HEK293T (cell line): ENCODE results near the gene CPNE8.
A peak's percentile ranks its signal among the peaks of the same experiment; 100 is the strongest.

Experiments used
- CTCF ChIA-PET: fragments of 350-600 bp; formaldehyde crosslinking; extraction: SDS; loops from one replicate; lab custom pipeline; 2021; ENCODE audit warnings: antibody characterized with exemption, inconsistent platforms; lab: Yijun Ruan, JAX
- POLR2A ChIA-PET: fragments of 350-600 bp; formaldehyde crosslinking; extraction: SDS; loops from one replicate; lab custom pipeline; 2020; ENCODE audit warnings: antibody characterized with exemption, inconsistent platforms; lab: Yijun Ruan, JAX
- DNase-seq: peaks from one replicate; pipeline ENCODE4 v3.0.0; 2012; ENCODE audit warnings: mixed read lengths; ENCODE audit errors: extremely low spot score
- ARNT ChIP-seq: fragments of 450-650 bp; IDR thresholded peaks from 2 replicates; pipeline ENCODE4 v1.6.1; 2017; ENCODE audit warnings: mild to moderate bottlenecking
- BHLHE40 ChIP-seq: fragments of 450-650 bp; IDR thresholded peaks from 2 replicates; pipeline ENCODE4 v1.6.1; 2016; ENCODE audit warnings: mild to moderate bottlenecking, moderate library complexity, borderline replicate concordance
- CTBP1 ChIP-seq: fragments of 450-650 bp; IDR thresholded peaks from 2 replicates; pipeline ENCODE4 v1.6.1; 2016; ENCODE audit warnings: borderline replicate concordance
- ELF4 ChIP-seq: fragments of 450-650 bp; IDR thresholded peaks from 2 replicates; pipeline ENCODE4 v1.6.1; 2017; ENCODE audit warnings: antibody characterized with exemption
- FOXA1 ChIP-seq: fragments of 450-650 bp; IDR thresholded peaks from 2 replicates; pipeline ENCODE4 v1.6.1; 2016; ENCODE audit warnings: mild to moderate bottlenecking
- FOXK2 ChIP-seq: fragments of 450-650 bp; IDR thresholded peaks from 2 replicates; pipeline ENCODE4 v1.6.1; 2016; ENCODE audit warnings: mild to moderate bottlenecking
- FOXM1 ChIP-seq: fragments of 450-650 bp; IDR thresholded peaks from 2 replicates; pipeline ENCODE4 v1.6.1; 2017; ENCODE audit warnings: mild to moderate bottlenecking, borderline replicate concordance
- HDGF ChIP-seq: fragments of 450-650 bp; IDR thresholded peaks from 2 replicates; pipeline ENCODE4 v1.6.1; 2017; ENCODE audit warnings: antibody characterized with exemption, borderline replicate concordance
- L3MBTL2 ChIP-seq: fragments of 450-650 bp; conservative IDR thresholded peaks from 2 replicates; pipeline ENCODE4 v1.6.1; 2016; ENCODE audit warnings: mild to moderate bottlenecking
- LEF1 ChIP-seq: fragments of 450-650 bp; IDR thresholded peaks from 2 replicates; pipeline ENCODE4 v1.6.1; 2017; ENCODE audit warnings: mild to moderate bottlenecking, borderline replicate concordance
- NFRKB ChIP-seq: fragments of 450-650 bp; IDR thresholded peaks from 2 replicates; pipeline ENCODE4 v1.6.1; 2016; ENCODE audit warnings: mild to moderate bottlenecking, moderate library complexity
- PKNOX1 ChIP-seq: fragments of 450-650 bp; IDR thresholded peaks from 2 replicates; pipeline ENCODE4 v1.6.1; 2016
- SP1 ChIP-seq: fragments of 450-650 bp; IDR thresholded peaks from 2 replicates; pipeline ENCODE4 v1.6.1; 2017
- SUZ12 ChIP-seq: fragments of 450-650 bp; IDR thresholded peaks from 2 replicates; pipeline ENCODE4 v1.6.1; 2016; ENCODE audit warnings: mild to moderate bottlenecking
- TARDBP ChIP-seq: fragments of 450-650 bp; IDR thresholded peaks from 2 replicates; pipeline ENCODE4 v1.6.1; 2016
- ZNF384 ChIP-seq: fragments of 450-650 bp; IDR thresholded peaks from 2 replicates; pipeline ENCODE4 v1.6.1; 2016

The CPNE8 gene

GRCh38 chr12:38904537-38905479 is 583 bp downstream of the CPNE8 start:
- TF ChIP-seq PKNOX1 (no peak), ARNT (no peak), ELF4 (peak; percentile 55; the same call in 1 of the 2 replicates), L3MBTL2 (peak; percentile 90), SUZ12 (no peak), CTBP1 (no peak), BHLHE40 (no peak), FOXM1 (no peak), TARDBP (no peak), FOXK2 (no peak), FOXA1 (no peak)
- CTCF ChIA-PET = interaction anchor here (0.6 to 2.8 kb wide), 5 partner anchors 16 to 367 kb away, joined by 3 to 10 read pairs (median 7); no protein-coding TSS in a partner anchor
- DNase-seq = peak; percentile 77
- POLR2A ChIA-PET = interaction anchor here (0.6 to 2.9 kb wide), 30 partner anchors 9 to 715 kb away, joined by 3 to 25 read pairs (median 3); partner anchors contain the start of gene ABCD2

- no peak for TF ChIP-seq CTBP1
- no peak for TF ChIP-seq FOXM1
- no peak for TF ChIP-seq L3MBTL2
- TF ChIP-seq SP1 = no peak
- TF ChIP-seq FOXA1 = no peak
- TF ChIP-seq NFRKB = no peak
- no peak for TF ChIP-seq PKNOX1
- TF ChIP-seq HDGF = no peak
- TF ChIP-seq SUZ12 = no peak
- no peak for TF ChIP-seq ELF4
- no peak for TF ChIP-seq ZNF384
- TF ChIP-seq LEF1 = no peak
- POLR2A ChIA-PET = interaction anchor here (1.1 to 1.4 kb wide), 2 partner anchors 9 to 14 kb away, joined by 4 to 5 read pairs; no protein-coding TSS in a partner anchor
- CTCF ChIA-PET = interaction anchor here (0.7 kb wide), 1 partner anchor 9 kb away, joined by 3 read pairs; no protein-coding TSS in a partner anchor
- DNase-seq = no peak
These were observed 1.8 kb downstream of the CPNE8 start for GRCh38 chr12:38903596-38903995.

GRCh38 chr12:38898001-38898684 is 7.2 kb downstream of the CPNE8 start:
- TF ChIP-seq PKNOX1 = no peak
- TF ChIP-seq ELF4 = no peak
- no peak for TF ChIP-seq FOXK2
- no peak for TF ChIP-seq FOXA1
- TF ChIP-seq BHLHE40 = no peak
- TF ChIP-seq ARNT = no peak
- TF ChIP-seq LEF1 = no peak
- no peak for TF ChIP-seq SP1
- no peak for TF ChIP-seq ZNF384
- TF ChIP-seq TARDBP = no peak
- ChIA-PET CTCF (no interaction called here), POLR2A (no interaction called here)
- DNase-seq = no peak

- no peak for TF ChIP-seq SUZ12
- no peak for TF ChIP-seq HDGF
- ChIA-PET POLR2A (interaction anchor here (1.5 to 4.1 kb wide), 2 partner anchors 8 to 10 kb away, joined by 5 to 25 read pairs; partner anchors contain the start of gene CPNE8), CTCF (no interaction called here)
- no peak for DNase-seq
These were observed 9.9 kb downstream of the CPNE8 start for GRCh38 chr12:38895446-38895845.

- DNase-seq = no peak
- TF ChIP-seq LEF1 (no peak), SUZ12 (no peak), CTBP1 (no peak)
- CTCF ChIA-PET = no interaction called here
- POLR2A ChIA-PET = no interaction called here
These were observed 12.4 kb downstream of the CPNE8 start for GRCh38 chr12:38892976-38893375.

GRCh38 chr12:38892087-38892786 is 13.2 kb downstream of the CPNE8 start:
- TF ChIP-seq L3MBTL2 = no peak
- TF ChIP-seq SUZ12 = no peak
- TF ChIP-seq FOXA1 = no peak
- TF ChIP-seq BHLHE40 = no peak
- TF ChIP-seq LEF1 = no peak
- TF ChIP-seq ZNF384 = no peak
- no peak for TF ChIP-seq HDGF
- no peak for TF ChIP-seq SP1
- no peak for TF ChIP-seq CTBP1
- no peak for TF ChIP-seq ELF4
- TF ChIP-seq PKNOX1 = no peak
- TF ChIP-seq TARDBP = no peak
- no peak for TF ChIP-seq FOXM1
- no peak for TF ChIP-seq NFRKB
- TF ChIP-seq ARNT = no peak
- TF ChIP-seq FOXK2 = no peak
- no peak for DNase-seq
- ChIA-PET POLR2A (no interaction called here), CTCF (no interaction called here)
